WTC11 (cell line): Measurements from ENCODE around the gene ITGA11. TPM values are rescaled to one million over a fixed set of nuclear protein-coding genes. Genes with fewer than 3 reads are reported as not detected.

Experiments
- ATAC-seq: fragments of 200-7000 bp; cut with Tn5 transposase; 2 replicates; pipeline ENCODE4 v1.10.0; 2021; ENCODE audit warnings: mild to moderate bottlenecking, moderate library complexity
- CTCF ChIA-PET: fragments of 300-600 bp; sonication (Branson Sonifier 250); formaldehyde crosslinking; loops from one replicate; lab custom pipeline; 2021; ENCODE audit warnings: antibody characterized with exemption; lab: Charles Lee
- POLR2A ChIA-PET: fragments of 350-600 bp; sonication (Branson Sonifier 250); formaldehyde crosslinking; loops from one replicate; lab custom pipeline; 2021; ENCODE audit warnings: antibody characterized with exemption; lab: Charles Lee
- DNase-seq: peaks from one replicate; pipeline ENCODE4 v3.0.0; 2021; ENCODE audit warnings: low spot score
- H3K27ac Mint-ChIP-seq: 2 replicates; pipeline ENCODE4 v1.8.0; 2021; ENCODE audit warnings: mixed read lengths
- H3K27me3 Mint-ChIP-seq: 2 replicates; pipeline ENCODE4 v1.8.0; 2021; ENCODE audit warnings: low read depth, mild to moderate bottlenecking, moderate library complexity, mixed read lengths
- H3K36me3 Mint-ChIP-seq: 2 replicates; pipeline ENCODE4 v1.8.0; 2021; ENCODE audit warnings: mixed read lengths
- H3K4me1 Mint-ChIP-seq: 2 replicates; pipeline ENCODE4 v1.8.0; 2022; ENCODE audit warnings: mixed read lengths
- H3K4me3 Mint-ChIP-seq: 2 replicates; pipeline ENCODE4 v1.8.0; 2021; ENCODE audit warnings: mild to moderate bottlenecking, moderate library complexity, mixed read lengths
- H3K9me3 Mint-ChIP-seq: 2 replicates; pipeline ENCODE4 v1.8.0; 2021; ENCODE audit warnings: mixed read lengths
- CDX4 ChIP-seq: fragments of 250-450 bp; sonication (Bioruptor Pico); IDR thresholded peaks from 2 replicates; pipeline ENCODE4 v1.9.0; 2021; ENCODE audit warnings: moderate library complexity, mild to moderate bottlenecking, inconsistent platforms, borderline replicate concordance
- CREB1 ChIP-seq: sonication (generic); formaldehyde crosslinking; IDR thresholded peaks from 2 replicates; pipeline ENCODE4 v1.8.0; 2023; ENCODE audit warnings: mild to moderate bottlenecking, missing genetic modification reagents
- E2F4 ChIP-seq: sonication (generic); formaldehyde crosslinking; IDR thresholded peaks from 2 replicates; pipeline ENCODE4 v1.8.1; 2022; ENCODE audit warnings: low read depth, mild to moderate bottlenecking, moderate library complexity, missing genetic modification reagents, borderline replicate concordance
- EMX1 ChIP-seq: fragments of 250-450 bp; sonication (Bioruptor Pico); IDR thresholded peaks from 2 replicates; pipeline ENCODE4 v1.8.0; 2021; ENCODE audit warnings: mild to moderate bottlenecking
- FOXJ3 ChIP-seq: sonication (generic); formaldehyde crosslinking; IDR thresholded peaks from 2 replicates; pipeline ENCODE4 v1.9.0; 2021; ENCODE audit warnings: missing genetic modification reagents, mild to moderate bottlenecking, borderline replicate concordance
- GTF2I ChIP-seq: fragments of 250-450 bp; sonication (Bioruptor Pico); conservative IDR thresholded peaks from 2 replicates; pipeline ENCODE4 v1.4.0; 2021; ENCODE audit warnings: mild to moderate bottlenecking
- HMGXB4 ChIP-seq: sonication (generic); formaldehyde crosslinking; IDR thresholded peaks from 2 replicates; pipeline ENCODE4 v1.8.1; 2023; ENCODE audit warnings: mild to moderate bottlenecking, moderate library complexity, missing genetic modification reagents
- IRF1 ChIP-seq: sonication (generic); formaldehyde crosslinking; IDR thresholded peaks from 2 replicates; pipeline ENCODE4 v1.8.0; 2023; ENCODE audit warnings: missing genetic modification reagents
- IRF2 ChIP-seq: sonication (generic); formaldehyde crosslinking; IDR thresholded peaks from 2 replicates; pipeline ENCODE4 v1.8.0; 2022; ENCODE audit warnings: low read depth, missing genetic modification reagents, borderline replicate concordance
- JAZF1 ChIP-seq: fragments of 250-450 bp; sonication (Bioruptor Pico); IDR thresholded peaks from 2 replicates; pipeline ENCODE4 v1.9.0; 2021; ENCODE audit warnings: moderate library complexity, mild to moderate bottlenecking, inconsistent platforms
- MYBL2 ChIP-seq: sonication (generic); formaldehyde crosslinking; IDR thresholded peaks from 2 replicates; pipeline ENCODE4 v1.8.1; 2023; ENCODE audit warnings: mild to moderate bottlenecking, moderate library complexity, missing genetic modification reagents
- NFATC4 ChIP-seq: fragments of 250-450 bp; sonication (Bioruptor Pico); IDR thresholded peaks from 2 replicates; pipeline ENCODE4 v1.9.0; 2021; ENCODE audit warnings: mild to moderate bottlenecking
- NR3C1 ChIP-seq: sonication (generic); formaldehyde crosslinking; conservative IDR thresholded peaks from 2 replicates; pipeline ENCODE4 v1.8.1; 2023; ENCODE audit warnings: low read depth, mild to moderate bottlenecking, missing genetic modification reagents
- RELA ChIP-seq: sonication (generic); formaldehyde crosslinking; IDR thresholded peaks from 2 replicates; pipeline ENCODE4 v1.8.1; 2022; ENCODE audit warnings: missing genetic modification reagents, mild to moderate bottlenecking, borderline replicate concordance
- RORB ChIP-seq: fragments of 250-450 bp; sonication (Bioruptor Pico); IDR thresholded peaks from 2 replicates; pipeline ENCODE4 v1.9.0; 2021; ENCODE audit warnings: mild to moderate bottlenecking
- TEAD1 ChIP-seq: sonication (generic); formaldehyde crosslinking; IDR thresholded peaks from 2 replicates; pipeline ENCODE4 v1.8.0; 2022; ENCODE audit warnings: mild to moderate bottlenecking, missing genetic modification reagents
- USF2 ChIP-seq: sonication (generic); formaldehyde crosslinking; IDR thresholded peaks from 2 replicates; pipeline ENCODE4 v1.8.1; 2023; ENCODE audit warnings: mild to moderate bottlenecking, missing genetic modification reagents, moderate library complexity
- ZNF281 ChIP-seq: sonication (generic); formaldehyde crosslinking; IDR thresholded peaks from 2 replicates; pipeline ENCODE4 v1.8.0; 2023; ENCODE audit warnings: mild to moderate bottlenecking, missing genetic modification reagents
- ZNF671 ChIP-seq: fragments of 250-450 bp; sonication (Bioruptor Pico); IDR thresholded peaks from 2 replicates; pipeline ENCODE4 v1.8.0; 2021; ENCODE audit warnings: mild to moderate bottlenecking
- ZSCAN18 ChIP-seq: fragments of 250-450 bp; sonication (Bioruptor Pico); IDR thresholded peaks from 2 replicates; pipeline ENCODE4 v2.1.2; 2022; ENCODE audit warnings: mild to moderate bottlenecking, moderate library complexity
- total RNA-seq: library from RNA; stranded (reverse); gene quantifications from 3 replicates; pipeline ENCODE4 v1.2.3, GENCODE V29; 2021

The ITGA11 gene
- total RNA-seq, 1 experiment from 2014 or later, result 0.15 TPM

- ChIA-PET CTCF (no interaction called here), POLR2A (no interaction called here)
- ATAC-seq, result no peak
- Mint-ChIP-seq H3K4me3 (no peak overlapping the region), H3K4me1 (peaks cover 17% of the 10 kb centered on the region), H3K27me3 (peaks cover 63% of the 10 kb centered on the region), H3K9me3 (no peaks in the 10 kb centered on the region), H3K27ac (no peak overlapping the region), H3K36me3 (no peaks in the 10 kb centered on the region)
- DNase-seq, result no peak
- TF ChIP-seq RORB (CRISPR knock-in tag) (no peak), NFATC4 (CRISPR knock-in tag) (no peak), NR3C1 (CRISPR knock-in tag) (no peak), IRF1 (CRISPR knock-in tag) (no peak), ZNF671 (no peak)
- TF ChIP-seq, all 79 proteins: peak for 0
These were observed 2.1 kb upstream of the ITGA11 start for GRCh38 chr15:68434021-68434420.

- no peak for DNase-seq
- TF ChIP-seq FOXJ3 (CRISPR knock-in tag) (no peak), GTF2I (CRISPR knock-in tag) (no peak), CREB1 (CRISPR knock-in tag) (no peak), JAZF1 (CRISPR knock-in tag) (no peak), EMX1 (CRISPR knock-in tag) (no peak)
- TF ChIP-seq, all 79 proteins: peak for 0
- no peaks in the 10 kb centered on the region for H3K36me3 Mint-ChIP-seq
- peaks cover 17% of the 10 kb centered on the region for H3K4me1 Mint-ChIP-seq
- H3K9me3 Mint-ChIP-seq, result no peaks in the 10 kb centered on the region
- H3K4me3 Mint-ChIP-seq, result no peak overlapping the region
- H3K27me3 Mint-ChIP-seq, result peaks cover 68% of the 10 kb centered on the region
- CTCF ChIA-PET, result no interaction called here
- ATAC-seq, result no peak
- no peak overlapping the region for H3K27ac Mint-ChIP-seq
- POLR2A ChIA-PET, result no interaction called here
These were observed 1.6 kb upstream of the ITGA11 start for GRCh38 chr15:68433551-68433950.

GRCh38 chr15:68432441-68433064, 590 bp upstream of the ITGA11 start:
- peaks cover 71% of the 10 kb centered on the region for H3K27me3 Mint-ChIP-seq
- no peaks in the 10 kb centered on the region for H3K36me3 Mint-ChIP-seq
- H3K9me3 Mint-ChIP-seq, result no peaks in the 10 kb centered on the region
- TF ChIP-seq USF2 (CRISPR knock-in tag) (no peak), E2F4 (CRISPR knock-in tag) (no peak), CDX4 (no peak), IRF2 (CRISPR knock-in tag) (no peak), RELA (CRISPR knock-in tag) (no peak), TEAD1 (CRISPR knock-in tag) (no peak), ZNF671 (no peak), ZSCAN18 (CRISPR knock-in tag) (no peak), MYBL2 (CRISPR knock-in tag) (no peak), HMGXB4 (CRISPR knock-in tag) (no peak), ZNF281 (CRISPR knock-in tag) (no peak)
- DNase-seq, result no peak
- no peak for ATAC-seq
- peak overlapping the region; percentile 60 for H3K4me3 Mint-ChIP-seq
- H3K27ac Mint-ChIP-seq, result no peak overlapping the region
- H3K4me1 Mint-ChIP-seq, result peaks cover 17% of the 10 kb centered on the region
- ChIA-PET POLR2A (no interaction called here), CTCF (interaction anchor here (1.5 to 2.9 kb wide), 3 partner anchors 19 to 126 kb away, joined by 3 to 18 read pairs (median 13); no protein-coding TSS in a partner anchor)
